Activated T-cell treated with anti-CD3 and anti-CD28 coated beads, Interleukin-2, amount 50 U/mL, for 1 hour (primary cell): ENCODE data around the gene TTLL11.
A peak's percentile ranks its signal among the peaks of the same experiment; 100 is the strongest.

Experiments
- DNase-seq: peaks from one replicate; pipeline ENCODE4 v3.0.0-alpha.2; 2020

Gene TTLL11

DNA sequence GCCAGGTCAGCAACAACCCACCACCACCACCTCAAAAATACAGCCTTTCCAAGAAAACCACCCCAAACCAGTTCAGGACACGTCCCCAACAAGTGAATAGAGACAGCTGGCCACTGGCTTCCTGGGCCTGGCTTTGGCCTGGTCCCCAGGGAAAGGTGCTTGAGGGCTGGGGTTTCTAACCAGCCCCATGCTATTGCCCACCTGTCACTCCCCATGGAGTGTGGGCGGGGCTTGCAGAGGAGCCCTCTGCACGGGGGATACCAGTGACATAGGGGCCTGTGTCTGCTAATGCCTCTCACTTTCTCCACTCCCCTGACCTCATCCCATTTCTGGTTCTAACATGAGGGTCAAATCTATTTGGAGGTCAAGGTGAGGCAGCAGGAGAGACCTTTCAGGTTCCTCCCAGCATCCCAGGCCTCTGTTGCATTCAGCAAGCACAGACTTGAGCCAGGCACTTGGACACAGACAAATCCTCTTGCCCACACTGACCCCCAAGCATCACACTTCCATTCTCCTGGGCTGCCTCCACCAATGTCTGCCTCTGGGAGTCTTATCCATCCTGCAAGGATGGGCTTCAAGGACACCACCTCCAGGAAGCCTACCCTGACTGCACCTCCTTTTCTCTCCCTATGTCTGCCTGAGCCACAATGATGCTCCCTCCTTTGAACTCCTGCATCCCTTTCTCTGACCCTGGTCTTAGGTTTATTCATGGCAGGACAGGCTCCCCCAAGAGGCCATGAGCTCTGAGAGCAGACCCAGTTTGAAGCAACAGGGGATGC lies 16.1 kb upstream of the TTLL11 start:
- DNase-seq = no peak

GRCh38 chr9:122107291-122107805 lies 14.2 kb upstream of the TTLL11 start:
- no peak for DNase-seq

DNA sequence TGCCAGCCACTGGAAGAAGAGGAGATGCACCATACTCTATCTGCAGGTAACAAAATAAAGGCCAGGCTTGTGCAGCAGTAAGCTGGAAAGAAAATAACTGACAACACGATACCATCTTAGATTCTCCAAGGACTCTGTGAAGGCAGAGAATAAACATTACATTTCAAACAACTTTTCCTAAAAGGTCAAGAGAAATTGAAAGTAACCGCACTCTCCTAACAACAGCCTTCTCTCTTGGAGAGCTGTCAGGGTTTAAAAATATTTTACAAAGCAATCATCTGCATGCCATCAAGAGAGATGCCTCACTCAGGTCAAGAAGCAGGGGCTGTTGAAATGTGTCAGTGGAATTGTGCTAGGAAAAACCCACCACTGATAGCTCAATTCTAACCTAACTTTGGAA lies 13.5 kb upstream of the TTLL11 start:
- no peak for DNase-seq

- DNase-seq = no peak
Measured at GRCh38 chr9:122103985-122104384, 10.9 kb upstream of the TTLL11 start.

- no peak for DNase-seq
Measured at GRCh38 chr9:122102156-122102555, 9.0 kb upstream of the TTLL11 start.

- DNase-seq = no peak
Measured at GRCh38 chr9:122100756-122101155, 7.6 kb upstream of the TTLL11 start.

DNA sequence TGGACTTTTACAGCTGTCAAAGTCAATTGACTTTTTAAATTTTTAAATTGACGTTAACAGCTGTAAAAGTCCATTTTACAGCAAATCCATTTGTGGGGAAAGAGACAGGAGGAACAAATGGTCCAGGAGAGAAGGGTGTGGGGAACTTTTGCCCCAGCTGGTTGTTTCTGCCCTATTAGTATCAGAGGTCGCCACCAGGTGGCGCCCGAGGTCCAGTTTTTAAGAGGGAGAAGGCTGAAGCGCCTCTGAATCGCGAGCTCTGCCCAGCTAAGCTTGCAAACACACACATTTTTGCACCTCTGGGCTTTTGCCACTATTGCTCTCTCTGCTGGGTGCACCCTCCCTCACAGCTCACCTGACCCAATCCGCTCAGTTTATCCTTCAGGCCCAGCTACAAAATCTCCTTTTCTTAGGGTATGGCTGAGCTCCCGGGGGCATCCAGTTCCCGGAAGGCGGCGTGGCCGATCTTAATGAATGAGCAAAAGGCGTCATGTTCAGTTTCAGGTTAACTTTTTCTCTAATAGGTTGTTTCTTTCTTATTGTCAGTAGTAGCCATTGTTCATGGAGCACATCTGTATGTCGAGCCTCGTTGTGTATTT lies 6.3 kb upstream of the TTLL11 start:
- DNase-seq = peak; percentile 82

- DNase-seq = no peak
Measured at GRCh38 chr9:122097679-122098315, 4.7 kb upstream of the TTLL11 start.

GRCh38 chr9:122096620-122097415 lies 3.7 kb upstream of the TTLL11 start:
- DNase-seq = no peak

GRCh38 chr9:122095010-122095767 lies 2.1 kb upstream of the TTLL11 start:
- peak; percentile 35 for DNase-seq

DNA sequence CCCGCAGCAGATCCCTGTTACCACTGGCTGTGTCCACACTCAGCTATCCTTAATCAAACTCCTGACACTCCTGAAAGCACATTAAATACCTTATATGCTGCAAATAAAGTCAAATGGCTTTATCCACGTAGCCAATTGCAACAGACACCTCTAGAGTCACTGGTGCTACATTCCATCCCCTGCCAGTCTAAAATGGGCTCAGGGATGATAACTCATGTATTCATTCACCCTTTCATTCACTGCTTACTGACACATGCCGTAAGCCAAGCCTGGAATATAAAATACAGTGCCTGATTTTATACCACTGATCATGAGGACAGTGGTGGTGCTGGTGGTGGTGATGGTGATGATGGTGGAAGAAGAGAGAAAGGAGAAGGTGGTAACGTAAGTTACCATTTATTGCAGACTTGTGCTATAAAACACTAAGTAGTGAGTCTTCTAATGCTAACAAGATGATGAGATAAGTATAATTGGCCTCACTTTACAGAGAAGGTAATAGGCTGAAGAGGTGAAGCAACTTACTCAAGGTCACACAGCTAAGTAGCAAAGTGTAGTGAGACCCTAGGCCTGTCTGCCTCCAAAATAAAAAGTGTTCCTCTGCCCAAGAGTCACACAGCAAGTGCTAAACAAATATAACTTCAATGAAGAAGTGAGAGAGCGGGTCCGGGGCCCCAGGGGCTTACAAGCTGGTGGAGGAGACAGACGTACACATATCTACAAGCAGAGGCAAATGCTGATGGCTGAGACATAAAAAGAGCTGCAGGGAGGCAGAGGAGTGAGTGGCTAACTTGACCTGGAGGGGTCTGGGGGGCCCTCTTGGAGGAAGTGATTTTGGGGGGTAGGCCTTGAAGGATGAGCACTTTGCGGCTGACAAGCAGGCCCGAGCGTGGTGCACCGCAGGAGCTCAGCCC lies 1.2 kb downstream of the TTLL11 start:
- no peak for DNase-seq

DNA sequence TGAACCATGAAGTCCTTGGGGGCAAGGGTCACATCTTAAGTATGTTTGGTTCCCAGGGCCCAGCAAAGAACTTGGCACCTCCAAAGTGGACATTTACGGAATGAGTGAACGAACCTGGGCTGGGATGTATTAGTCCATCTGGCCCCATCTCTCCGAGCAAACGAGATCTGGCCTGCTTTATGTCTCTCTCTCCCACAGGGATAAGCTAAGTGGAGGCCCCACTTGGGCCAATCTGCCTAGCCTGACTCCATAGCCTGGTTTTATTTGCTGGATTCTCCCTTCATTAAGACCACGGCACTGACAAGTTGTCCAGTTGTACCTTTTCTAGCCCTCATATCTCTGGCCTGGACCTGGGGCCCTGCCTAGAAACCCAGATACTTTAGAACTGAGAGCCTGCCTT lies 2.1 kb downstream of the TTLL11 start:
- DNase-seq = no peak

DNA sequence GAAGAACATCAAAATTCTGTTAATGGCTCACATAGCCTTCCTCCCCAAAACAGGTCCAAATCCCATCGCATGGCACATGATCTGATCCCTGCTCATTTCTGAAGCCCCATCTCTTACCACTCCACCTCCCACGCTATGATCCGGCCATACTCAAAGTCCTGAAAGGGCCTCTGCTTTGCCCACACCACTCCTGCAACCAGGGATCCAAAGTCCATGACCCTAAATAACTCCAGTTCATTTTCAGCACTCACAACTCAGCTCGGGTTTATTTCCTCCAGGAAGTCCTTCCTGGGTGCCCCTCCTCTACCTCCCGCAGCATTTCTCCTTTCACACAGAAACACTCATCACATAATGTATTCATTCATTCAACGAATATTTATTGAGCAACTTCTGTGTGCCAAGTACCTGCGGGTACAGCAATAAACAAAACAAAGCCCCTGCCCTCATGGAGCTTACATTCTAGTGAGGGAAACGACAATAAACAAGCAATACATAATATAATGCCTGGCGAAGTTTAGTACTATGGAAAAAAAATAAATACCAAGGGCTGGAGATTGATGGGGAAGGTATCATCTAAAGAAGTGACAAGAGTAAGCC lies 2.7 kb downstream of the TTLL11 start:
- DNase-seq = no peak

GRCh38 chr9:122088880-122089706 lies 4.0 kb downstream of the TTLL11 start:
- DNase-seq = no peak

DNA sequence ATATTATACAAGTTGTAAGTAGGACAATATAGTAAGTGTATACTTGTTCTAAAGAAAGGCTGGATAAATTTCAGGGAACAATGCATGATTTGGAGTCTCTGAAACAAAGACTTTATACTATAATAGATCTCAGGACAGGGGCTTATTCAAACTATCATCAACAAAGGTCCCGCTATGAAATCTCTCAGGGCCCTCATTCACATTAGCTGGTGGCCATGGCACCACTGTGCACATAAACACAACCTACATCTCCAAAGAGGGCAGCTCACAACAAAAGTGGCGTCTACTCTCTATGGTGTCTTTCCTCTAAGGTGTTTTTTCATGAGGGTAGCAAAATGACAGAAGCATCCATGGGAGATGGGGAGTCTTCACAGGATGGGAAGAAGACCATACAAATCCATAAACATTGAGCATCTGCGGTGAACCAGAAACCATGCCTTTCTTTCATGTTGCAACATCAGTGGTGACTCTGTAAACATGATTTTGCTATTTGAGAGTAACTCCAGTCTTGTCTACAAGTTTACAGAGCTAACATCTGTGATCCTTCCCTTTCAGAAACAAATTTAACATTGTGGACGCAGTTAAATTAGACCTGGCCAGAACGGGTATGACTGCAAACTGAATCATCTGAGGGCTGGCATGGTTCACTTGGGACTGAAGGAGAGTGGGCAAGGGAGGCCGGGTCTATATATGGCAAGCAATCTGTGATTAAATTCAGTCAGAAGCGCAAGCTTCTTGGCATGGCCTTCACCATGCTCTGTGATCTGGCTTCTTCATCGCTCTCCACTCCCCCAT lies 5.5 kb downstream of the TTLL11 start:
- no peak for DNase-seq

- DNase-seq = no peak
Measured at GRCh38 chr9:122086873-122087272, 6.2 kb downstream of the TTLL11 start.

DNA sequence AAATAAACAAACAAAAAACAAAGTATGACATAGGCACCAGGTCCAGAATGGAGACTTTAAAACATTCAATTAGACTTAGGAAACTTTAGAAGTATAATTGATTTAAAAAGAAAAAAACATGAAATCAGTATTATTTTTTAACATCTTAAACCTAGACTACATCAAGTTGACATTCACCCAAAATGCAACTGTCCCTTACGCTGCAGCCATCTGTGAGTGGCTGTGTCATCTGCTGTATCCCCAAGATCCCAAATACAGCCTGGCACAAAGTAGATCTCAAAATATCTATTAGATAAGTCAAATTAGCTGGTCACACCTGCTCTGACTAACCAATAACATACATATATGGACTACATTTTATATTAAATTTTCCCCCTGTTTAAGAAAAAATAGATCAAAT lies 7.8 kb downstream of the TTLL11 start:
- DNase-seq = no peak

GRCh38 chr9:122084026-122084675 lies 9.0 kb downstream of the TTLL11 start:
- DNase-seq = no peak

GRCh38 chr9:122080986-122081385 lies 12.1 kb downstream of the TTLL11 start:
- no peak for DNase-seq
